WTC11 (cell line): ENCODE data around the gene ZBTB16. TPM values are rescaled to one million over a fixed set of nuclear protein-coding genes. Genes with fewer than 3 reads are reported as not detected.

Experiments used
- ATAC-seq: fragments of 200-7000 bp; cut with Tn5 transposase; 2 replicates; pipeline ENCODE4 v1.10.0; 2021; ENCODE audit warnings: mild to moderate bottlenecking, moderate library complexity
- CTCF ChIA-PET: fragments of 300-600 bp; sonication (Branson Sonifier 250); formaldehyde crosslinking; loops from one replicate; lab custom pipeline; 2021; ENCODE audit warnings: antibody characterized with exemption; lab: Charles Lee
- POLR2A ChIA-PET: fragments of 350-600 bp; sonication (Branson Sonifier 250); formaldehyde crosslinking; loops from one replicate; lab custom pipeline; 2021; ENCODE audit warnings: antibody characterized with exemption; lab: Charles Lee
- DNase-seq: peaks from one replicate; pipeline ENCODE4 v3.0.0; 2021; ENCODE audit warnings: low spot score
- H3K27ac Mint-ChIP-seq: 2 replicates; pipeline ENCODE4 v1.8.0; 2021; ENCODE audit warnings: mixed read lengths
- H3K27me3 Mint-ChIP-seq: 2 replicates; pipeline ENCODE4 v1.8.0; 2021; ENCODE audit warnings: low read depth, mild to moderate bottlenecking, moderate library complexity, mixed read lengths
- H3K36me3 Mint-ChIP-seq: 2 replicates; pipeline ENCODE4 v1.8.0; 2021; ENCODE audit warnings: mixed read lengths
- H3K4me1 Mint-ChIP-seq: 2 replicates; pipeline ENCODE4 v1.8.0; 2022; ENCODE audit warnings: mixed read lengths
- H3K4me3 Mint-ChIP-seq: 2 replicates; pipeline ENCODE4 v1.8.0; 2021; ENCODE audit warnings: mild to moderate bottlenecking, moderate library complexity, mixed read lengths
- H3K9me3 Mint-ChIP-seq: 2 replicates; pipeline ENCODE4 v1.8.0; 2021; ENCODE audit warnings: mixed read lengths
- AFF4 ChIP-seq: sonication (generic); formaldehyde crosslinking; IDR thresholded peaks from 2 replicates; pipeline ENCODE4 v1.8.1; 2023; ENCODE audit warnings: mild to moderate bottlenecking, missing genetic modification reagents, borderline replicate concordance
- ARID4B ChIP-seq: sonication (generic); formaldehyde crosslinking; IDR thresholded peaks from 2 replicates; pipeline ENCODE4 v1.8.0; 2023; ENCODE audit warnings: missing genetic modification reagents, mild to moderate bottlenecking, borderline replicate concordance
- E2F5 ChIP-seq: sonication (generic); formaldehyde crosslinking; IDR thresholded peaks from 2 replicates; pipeline ENCODE4 v1.8.1; 2022; ENCODE audit warnings: mild to moderate bottlenecking, moderate library complexity, missing genetic modification reagents
- ELF4 ChIP-seq: sonication (generic); formaldehyde crosslinking; IDR thresholded peaks from 2 replicates; pipeline ENCODE4 v1.8.1; 2022; ENCODE audit warnings: low read depth, mild to moderate bottlenecking, moderate library complexity, missing genetic modification reagents
- GTF2I ChIP-seq: fragments of 250-450 bp; sonication (Bioruptor Pico); conservative IDR thresholded peaks from 2 replicates; pipeline ENCODE4 v1.4.0; 2021; ENCODE audit warnings: mild to moderate bottlenecking
- HMGA2 ChIP-seq: fragments of 250-450 bp; sonication (Bioruptor Pico); IDR thresholded peaks from 2 replicates; pipeline ENCODE4 v1.4.0; 2021; ENCODE audit warnings: mild to moderate bottlenecking, moderate library complexity
- HMGXB4 ChIP-seq: sonication (generic); formaldehyde crosslinking; IDR thresholded peaks from 2 replicates; pipeline ENCODE4 v1.8.1; 2023; ENCODE audit warnings: mild to moderate bottlenecking, moderate library complexity, missing genetic modification reagents
- IRF2 ChIP-seq: sonication (generic); formaldehyde crosslinking; IDR thresholded peaks from 2 replicates; pipeline ENCODE4 v1.8.0; 2022; ENCODE audit warnings: low read depth, missing genetic modification reagents, borderline replicate concordance
- MXD4 ChIP-seq: fragments of 250-450 bp; sonication (Bioruptor Pico); IDR thresholded peaks from 2 replicates; pipeline ENCODE4 v1.8.0; 2021; ENCODE audit warnings: mild to moderate bottlenecking, moderate library complexity, borderline replicate concordance
- MYBL2 ChIP-seq: sonication (generic); formaldehyde crosslinking; IDR thresholded peaks from 2 replicates; pipeline ENCODE4 v1.8.1; 2023; ENCODE audit warnings: mild to moderate bottlenecking, moderate library complexity, missing genetic modification reagents
- NFE2L1 ChIP-seq: sonication (generic); formaldehyde crosslinking; IDR thresholded peaks from 2 replicates; pipeline ENCODE4 v1.8.1; 2023; ENCODE audit warnings: missing genetic modification reagents
- NR2C2 ChIP-seq: sonication (generic); formaldehyde crosslinking; IDR thresholded peaks from 2 replicates; pipeline ENCODE4 v1.8.0; 2022; ENCODE audit warnings: mild to moderate bottlenecking, missing genetic modification reagents
- PRRX2 ChIP-seq: fragments of 250-450 bp; sonication (Bioruptor Pico); IDR thresholded peaks from 2 replicates; pipeline ENCODE4 v1.8.0; 2021; ENCODE audit warnings: mild to moderate bottlenecking
- SMAD3 ChIP-seq: sonication (generic); formaldehyde crosslinking; IDR thresholded peaks from 2 replicates; pipeline ENCODE4 v1.8.0; 2022; ENCODE audit warnings: missing genetic modification reagents, mild to moderate bottlenecking, borderline replicate concordance
- ZNF232 ChIP-seq: sonication (generic); formaldehyde crosslinking; IDR thresholded peaks from 2 replicates; pipeline ENCODE4 v1.8.0; 2022; ENCODE audit warnings: mild to moderate bottlenecking, missing genetic modification reagents
- ZNF281 ChIP-seq: sonication (generic); formaldehyde crosslinking; IDR thresholded peaks from 2 replicates; pipeline ENCODE4 v1.8.0; 2023; ENCODE audit warnings: mild to moderate bottlenecking, missing genetic modification reagents
- ZSCAN18 ChIP-seq: fragments of 250-450 bp; sonication (Bioruptor Pico); IDR thresholded peaks from 2 replicates; pipeline ENCODE4 v2.1.2; 2022; ENCODE audit warnings: mild to moderate bottlenecking, moderate library complexity
- total RNA-seq: library from RNA; stranded (reverse); gene quantifications from 3 replicates; pipeline ENCODE4 v1.2.3, GENCODE V29; 2021

ZBTB16 gene
- total RNA-seq, 1 experiment from 2014 or later = 0.57 TPM

GRCh38 chr11:114044042-114044871 is 15.3 kb upstream of the ZBTB16 start:
- no peak for TF ChIP-seq ELF4 (CRISPR knock-in tag)
- TF ChIP-seq ZNF281 = no peak
- no peak for TF ChIP-seq PRRX2 (CRISPR knock-in tag)
- no peak for TF ChIP-seq MXD4 (CRISPR knock-in tag)
- no peak for TF ChIP-seq SMAD3
- no peak for TF ChIP-seq ZNF232
- TF ChIP-seq AFF4 (CRISPR knock-in tag) = no peak
- TF ChIP-seq, all 79 proteins: peak for 0
- H3K27me3 Mint-ChIP-seq = no peaks in the 10 kb centered on the region; the same call in 1 of the 2 replicates
- H3K36me3 Mint-ChIP-seq = no peaks in the 10 kb centered on the region
- H3K9me3 Mint-ChIP-seq = no peaks in the 10 kb centered on the region
- peak; percentile 74 for ATAC-seq
- H3K4me3 Mint-ChIP-seq = no peak overlapping the region
- POLR2A ChIA-PET = no interaction called here
- no peak for DNase-seq
- CTCF ChIA-PET = interaction anchor here (0.7 to 2.5 kb wide), 8 partner anchors 9 to 219 kb away, joined by 3 to 11 read pairs (median 4); no protein-coding TSS in a partner anchor
- H3K27ac Mint-ChIP-seq = no peak overlapping the region
- H3K4me1 Mint-ChIP-seq = peaks cover 15% of the 10 kb centered on the region

- H3K4me3 Mint-ChIP-seq = no peak overlapping the region
- no peak overlapping the region for H3K27ac Mint-ChIP-seq
- H3K36me3 Mint-ChIP-seq = no peaks in the 10 kb centered on the region
- DNase-seq (no peak), ATAC-seq (no peak)
- H3K9me3 Mint-ChIP-seq = no peaks in the 10 kb centered on the region
- POLR2A ChIA-PET = interaction anchor here (0.7 kb wide), 1 partner anchor 11 kb away, joined by 4 read pairs; no protein-coding TSS in a partner anchor
- peaks cover 23% of the 10 kb centered on the region for H3K4me1 Mint-ChIP-seq
- CTCF ChIA-PET = interaction anchor here (0.9 to 2.5 kb wide), 4 partner anchors 12 to 215 kb away, joined by 3 to 8 read pairs (median 4); partner anchors contain the start of gene ZBTB16
- H3K27me3 Mint-ChIP-seq = no peaks in the 10 kb centered on the region; the same call in 1 of the 2 replicates
- TF ChIP-seq IRF2 (CRISPR knock-in tag) (no peak), NR2C2 (CRISPR knock-in tag) (no peak), MYBL2 (CRISPR knock-in tag) (no peak), HMGXB4 (CRISPR knock-in tag) (no peak), E2F5 (no peak), ARID4B (CRISPR knock-in tag) (no peak), ZSCAN18 (CRISPR knock-in tag) (no peak), HMGA2 (no peak), NFE2L1 (no peak), GTF2I (no peak)
These were observed 12.2 kb upstream of the ZBTB16 start for GRCh38 chr11:114047327-114047726.
